ENCODE data around the gene TMLHE.
"Not testable (repeated sequence)": the region's sequence is repeated elsewhere in the genome, so short reads cannot be mapped to it uniquely, and the experiment has no call there.

TMLHE gene

DNA sequence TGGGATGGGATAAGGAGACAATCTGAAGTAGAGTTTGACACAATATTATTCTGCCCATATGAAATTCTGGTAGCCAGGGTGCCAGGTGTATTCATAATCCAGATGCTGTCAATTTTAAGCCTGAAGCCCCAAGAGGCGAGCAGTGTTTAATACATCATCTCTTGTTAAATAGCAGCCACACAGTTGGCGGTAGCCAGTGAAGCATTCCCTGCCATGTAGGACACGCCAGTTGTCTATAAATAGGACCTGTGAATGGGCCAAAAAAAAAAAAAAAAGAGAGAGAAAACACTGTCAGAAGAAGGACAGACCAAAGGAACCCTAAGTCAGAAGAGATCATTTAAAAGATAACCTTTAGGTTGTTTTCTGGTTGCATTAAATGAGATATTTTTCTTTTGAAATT is 121.3 kb downstream of the TMLHE start:
- H3K9ac ChIP-seq (ENCODE audit: low read length); H3K9me3 ChIP-seq (ENCODE audit: low read length); H3K4me1 ChIP-seq (ENCODE audit: insufficient read depth, low read length); H3K27me3 ChIP-seq (ENCODE audit: control insufficient read depth in 1 of 2, insufficient read depth in 2 of 2, low read length in 2 of 2); H3K27ac ChIP-seq (ENCODE audit: low read depth, low read length); H3K4me3 ChIP-seq (ENCODE audit: low read depth in 1 of 2, low read length in 2 of 2); H3K36me3 ChIP-seq (ENCODE audit: insufficient read depth, low read length): not testable (repeated sequence)

DNA sequence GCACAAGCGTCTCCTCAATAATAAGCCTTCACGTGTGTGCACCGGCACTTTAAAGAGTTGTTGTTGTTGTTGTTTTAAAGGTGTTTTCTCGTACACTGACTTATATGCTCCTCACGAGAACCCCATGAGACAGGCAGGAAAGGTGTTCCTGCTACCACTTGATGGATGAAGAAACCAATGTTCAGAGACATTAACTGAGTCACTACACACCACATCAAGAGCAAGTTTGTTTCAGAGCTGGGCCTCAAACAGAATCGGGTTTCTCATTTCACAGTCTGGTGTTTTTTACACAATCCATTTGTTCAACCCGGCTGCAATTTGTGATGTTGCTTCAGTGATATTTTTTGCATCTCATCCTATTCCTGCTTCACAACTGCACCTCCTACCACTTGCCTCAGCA is 135.6 kb downstream of the TMLHE start:
- not testable (repeated sequence) for H3K27ac ChIP-seq (ENCODE audit: low read depth, low read length); H3K36me3 ChIP-seq (ENCODE audit: insufficient read depth, low read length); H3K27me3 ChIP-seq (ENCODE audit: control insufficient read depth in 1 of 2, insufficient read depth in 2 of 2, low read length in 2 of 2); H3K9ac ChIP-seq (ENCODE audit: low read length); H3K4me3 ChIP-seq (ENCODE audit: low read depth in 1 of 2, low read length in 2 of 2); H3K9me3 ChIP-seq (ENCODE audit: low read length); H3K4me1 ChIP-seq (ENCODE audit: insufficient read depth, low read length)

- not testable (repeated sequence) for H3K27ac ChIP-seq (ENCODE audit: low read depth, low read length); H3K27me3 ChIP-seq (ENCODE audit: control insufficient read depth in 1 of 2, insufficient read depth in 2 of 2, low read length in 2 of 2); H3K4me3 ChIP-seq (ENCODE audit: low read depth in 1 of 2, low read length in 2 of 2); H3K9ac ChIP-seq (ENCODE audit: low read length); H3K4me1 ChIP-seq (ENCODE audit: insufficient read depth, low read length); H3K9me3 ChIP-seq (ENCODE audit: low read length); H3K36me3 ChIP-seq (ENCODE audit: insufficient read depth, low read length)
These were observed 146.3 kb downstream of the TMLHE start for GRCh38 chrX:155466269-155466938.

DNA sequence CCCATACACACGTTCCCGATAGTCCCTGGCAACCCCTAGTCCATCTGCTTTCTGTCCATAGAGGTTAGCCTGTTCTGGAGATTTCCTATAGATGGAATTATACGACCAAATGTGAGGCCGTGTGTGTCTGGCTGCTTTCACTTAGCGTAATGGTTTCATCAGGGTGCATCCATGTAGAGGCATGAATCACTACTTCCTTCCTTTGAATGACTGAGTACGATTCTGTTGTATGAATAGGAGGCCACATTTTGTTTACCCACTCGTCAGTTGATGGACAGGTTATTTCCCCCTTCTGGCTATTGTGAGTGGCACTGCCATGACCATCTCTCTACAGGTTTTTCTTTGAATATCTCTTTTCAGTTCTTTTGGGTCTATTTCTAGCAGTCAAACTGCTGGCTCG is 152.3 kb downstream of the TMLHE start:
- H3K4me1 ChIP-seq (ENCODE audit: insufficient read depth, low read length); H3K27ac ChIP-seq (ENCODE audit: low read depth, low read length); H3K27me3 ChIP-seq (ENCODE audit: control insufficient read depth in 1 of 2, insufficient read depth in 2 of 2, low read length in 2 of 2); H3K9me3 ChIP-seq (ENCODE audit: low read length); H3K9ac ChIP-seq (ENCODE audit: low read length); H3K36me3 ChIP-seq (ENCODE audit: insufficient read depth, low read length); H3K4me3 ChIP-seq (ENCODE audit: low read depth in 1 of 2, low read length in 2 of 2): not testable (repeated sequence)

DNA sequence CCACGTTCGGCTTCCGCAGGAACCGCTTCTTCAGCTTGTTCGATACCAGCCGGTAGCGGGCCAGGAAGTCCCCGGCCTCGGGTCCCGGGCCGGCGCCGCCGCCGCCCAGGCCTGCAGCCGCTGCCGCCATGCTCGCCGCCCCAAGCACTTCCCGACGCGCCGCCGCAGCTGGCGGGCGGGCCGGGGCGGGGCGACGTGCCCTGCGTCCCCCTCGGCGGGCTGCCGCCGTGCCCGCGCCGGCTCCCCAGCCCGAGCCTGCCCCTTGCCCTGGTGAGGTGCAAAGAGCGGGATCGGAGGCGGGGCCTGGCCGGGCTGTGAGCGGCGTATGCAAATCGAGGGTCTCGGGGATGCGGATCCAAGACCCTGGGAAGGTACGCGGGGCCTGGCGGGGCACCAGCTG is 154.3 kb downstream of the TMLHE start, which contains the start of gene F8A3:
Gene F8A3, minus strand, starts transcription at position 150 of the 400 bp plus-strand sequence. Its CDS starts 20 bp downstream, at position 130.
- H3K36me3 ChIP-seq (ENCODE audit: insufficient read depth, low read length); H3K9me3 ChIP-seq (ENCODE audit: low read length); H3K4me1 ChIP-seq (ENCODE audit: insufficient read depth, low read length); H3K4me3 ChIP-seq (ENCODE audit: low read depth in 1 of 2, low read length in 2 of 2); H3K9ac ChIP-seq (ENCODE audit: low read length); H3K27ac ChIP-seq (ENCODE audit: low read depth, low read length); H3K27me3 ChIP-seq (ENCODE audit: control insufficient read depth in 1 of 2, insufficient read depth in 2 of 2, low read length in 2 of 2): not testable (repeated sequence)

- not testable (repeated sequence) for H3K9ac ChIP-seq (ENCODE audit: low read length); H3K27me3 ChIP-seq (ENCODE audit: control insufficient read depth in 1 of 2, insufficient read depth in 2 of 2, low read length in 2 of 2); H3K4me3 ChIP-seq (ENCODE audit: low read depth in 1 of 2, low read length in 2 of 2); H3K36me3 ChIP-seq (ENCODE audit: insufficient read depth, low read length); H3K4me1 ChIP-seq (ENCODE audit: insufficient read depth, low read length); H3K9me3 ChIP-seq (ENCODE audit: low read length); H3K27ac ChIP-seq (ENCODE audit: low read depth, low read length)
These were observed 154.8 kb downstream of the TMLHE start for GRCh38 chrX:155457761-155458447.

- Histone ChIP-seq H3K27me3 (ENCODE audit: control insufficient read depth in 1 of 2, insufficient read depth in 2 of 2, low read length in 2 of 2) (no peaks in the 10 kb centered on the region), H3K36me3 (ENCODE audit: insufficient read depth, low read length) (no peaks in the 10 kb centered on the region), H3K4me3 (ENCODE audit: low read depth in 1 of 2, low read length in 2 of 2) (no peak overlapping the region), H3K9ac (ENCODE audit: low read length) (no peak overlapping the region), H3K9me3 (ENCODE audit: low read length) (no peaks in the 10 kb centered on the region), H3K27ac (ENCODE audit: low read depth, low read length) (no peak overlapping the region), H3K4me1 (ENCODE audit: insufficient read depth, low read length) (no peaks in the 10 kb centered on the region)
These were observed 171.7 kb downstream of the TMLHE start for GRCh38 chrX:155441097-155441496.

All from muscle layer of colon (tissue), 2 donors.